OCI-LY7 (cell line): Measurements from ENCODE around the gene C10orf95.

Experiments
- CTCF ChIP-seq: fragments of 200-600 bp; sonication (generic); conservative IDR thresholded peaks from 2 replicates; pipeline ENCODE4 v1.5.1; 2014; ENCODE audit warnings: mild to moderate bottlenecking, antibody characterized with exemption, low read length, moderate library complexity, mixed read lengths
- EZH2phosphoT487 ChIP-seq: fragments of 200-600 bp; sonication (generic); IDR thresholded peaks from 2 replicates; pipeline ENCODE4 v1.6.1; 2018; ENCODE audit warnings: low read depth, borderline replicate concordance, mild to moderate bottlenecking, mixed run types, antibody characterized with exemption, low read length, moderate library complexity, mixed read lengths

GRCh38 chr10:102411341-102412255 is 39.7 kb downstream of the C10orf95 start:
- no peak for TF ChIP-seq CTCF
- no peak for TF ChIP-seq EZH2phosphoT487
